ENCODE results near the gene STT3A. TPM values are rescaled to one million over a fixed set of nuclear protein-coding genes. Genes with fewer than 3 reads are reported as not detected.
A peak's percentile ranks its signal among the peaks of the same experiment; 100 is the strongest.

STT3A gene
- total RNA-seq, 3 donors from 2014 or later (not counting 1 experiment from before 2014, with no cell fraction given), result 56.7 to 63.5 (median 62.6) TPM

GRCh38 chr11:125561924-125562323 lies 30.7 kb upstream of the STT3A start:
- no peaks in the 10 kb centered on the region for H3K27me3 Mint-ChIP-seq (ENCODE audit: low read depth in 2 of 2)
- no peaks in the 10 kb centered on the region for H3K9me3 Mint-ChIP-seq
- Histone ChIP-seq H3K9me3 (ENCODE audit: control insufficient read depth, insufficient read depth, low read length) (no peaks in the 10 kb centered on the region), H3K27ac (ENCODE audit: low read length) (no peak overlapping the region), H3K4me1 (ENCODE audit: control insufficient read depth, insufficient read depth, low read length) (no peaks in the 10 kb centered on the region), H3K27me3 (ENCODE audit: control insufficient read depth, insufficient read depth, low read length) (no peaks in the 10 kb centered on the region), H3K4me3 (ENCODE audit: low read length) (no peak overlapping the region), H3K36me3 (ENCODE audit: control insufficient read depth, insufficient read depth, low read length) (no peaks in the 10 kb centered on the region)
- H3K4me3 Mint-ChIP-seq, result no peak overlapping the region
- WGBS (ENCODE audit: insufficient coverage), result 100% methylated on average over 1 of the region's 1 CpG
- no peak for ATAC-seq
- intact Hi-C loops (cut with micrococcal nuclease), result no loop called here
- DNase-seq, result no peak
- H3K4me1 Mint-ChIP-seq, result no peaks in the 10 kb centered on the region
- no peaks in the 10 kb centered on the region for H3K36me3 Mint-ChIP-seq
- no peak for TF ChIP-seq CTCF (IDR thresholded peaks at IDR 0.05)
- no peak overlapping the region for H3K27ac Mint-ChIP-seq

GRCh38 chr11:125562430-125562829 lies 30.2 kb upstream of the STT3A start:
- H3K27me3 Mint-ChIP-seq (ENCODE audit: low read depth in 2 of 2), result no peaks in the 10 kb centered on the region
- Histone ChIP-seq H3K9me3 (ENCODE audit: control insufficient read depth, insufficient read depth, low read length) (no peaks in the 10 kb centered on the region), H3K27me3 (ENCODE audit: control insufficient read depth, insufficient read depth, low read length) (no peaks in the 10 kb centered on the region), H3K4me3 (ENCODE audit: low read length) (no peak overlapping the region), H3K27ac (ENCODE audit: low read length) (no peak overlapping the region), H3K4me1 (ENCODE audit: control insufficient read depth, insufficient read depth, low read length) (no peaks in the 10 kb centered on the region), H3K36me3 (ENCODE audit: control insufficient read depth, insufficient read depth, low read length) (no peaks in the 10 kb centered on the region)
- H3K36me3 Mint-ChIP-seq, result no peaks in the 10 kb centered on the region
- no peaks in the 10 kb centered on the region for H3K4me1 Mint-ChIP-seq
- ATAC-seq (no peak), DNase-seq (no peak)
- H3K9me3 Mint-ChIP-seq, result no peaks in the 10 kb centered on the region
- no peak overlapping the region for H3K27ac Mint-ChIP-seq
- WGBS (ENCODE audit: insufficient coverage), result 61% methylated on average over 4 of the region's 4 CpGs
- intact Hi-C loops (cut with micrococcal nuclease), result no loop called here
- TF ChIP-seq CTCF (IDR thresholded peaks at IDR 0.05), result no peak
- H3K4me3 Mint-ChIP-seq, result no peak overlapping the region

- no peaks in the 10 kb centered on the region for H3K36me3 ChIP-seq (ENCODE audit: control insufficient read depth, insufficient read depth, low read length)
- no peak for DNase-seq
- H3K4me3 Mint-ChIP-seq, result no peak overlapping the region
- H3K4me3 ChIP-seq (ENCODE audit: low read length), result no peak overlapping the region
- peaks cover 6% of the 10 kb centered on the region for H3K4me1 ChIP-seq (ENCODE audit: control insufficient read depth, insufficient read depth, low read length)
- peaks cover 0 to 5% of the 10 kb centered on the region in 2 donors for H3K4me1 Mint-ChIP-seq
- H3K27ac Mint-ChIP-seq, result no peak overlapping the region
- no peaks in the 10 kb centered on the region for H3K27me3 Mint-ChIP-seq (ENCODE audit: low read depth in 2 of 2)
- H3K36me3 Mint-ChIP-seq, result no peaks in the 10 kb centered on the region
- no peak for TF ChIP-seq CTCF (IDR thresholded peaks at IDR 0.05)
- no peak overlapping the region for H3K27ac ChIP-seq (ENCODE audit: low read length)
- H3K27me3 ChIP-seq (ENCODE audit: control insufficient read depth, insufficient read depth, low read length), result no peaks in the 10 kb centered on the region
- no peaks in the 10 kb centered on the region for H3K9me3 ChIP-seq (ENCODE audit: control insufficient read depth, insufficient read depth, low read length)
- WGBS (ENCODE audit: insufficient coverage), result 96% methylated on average over 2 of the region's 3 CpGs
- no peak for ATAC-seq
- no peaks in the 10 kb centered on the region for H3K9me3 Mint-ChIP-seq
- intact Hi-C loops (cut with micrococcal nuclease), result no loop called here
Observed at GRCh38 chr11:125564357-125564756, 28.3 kb upstream of the STT3A start.

- ATAC-seq, result no peak
- 99% methylated on average over 4 of the region's 4 CpGs for WGBS (ENCODE audit: insufficient coverage)
- H3K36me3 Mint-ChIP-seq, result no peaks in the 10 kb centered on the region
- Histone ChIP-seq H3K27me3 (ENCODE audit: control insufficient read depth, insufficient read depth, low read length) (no peaks in the 10 kb centered on the region), H3K4me3 (ENCODE audit: low read length) (no peak overlapping the region), H3K9me3 (ENCODE audit: control insufficient read depth, insufficient read depth, low read length) (no peaks in the 10 kb centered on the region), H3K4me1 (ENCODE audit: control insufficient read depth, insufficient read depth, low read length) (peaks cover 19% of the 10 kb centered on the region), H3K27ac (ENCODE audit: low read length) (no peak overlapping the region), H3K36me3 (ENCODE audit: control insufficient read depth, insufficient read depth, low read length) (no peaks in the 10 kb centered on the region)
- no peak for DNase-seq
- H3K27me3 Mint-ChIP-seq (ENCODE audit: low read depth in 2 of 2), result no peaks in the 10 kb centered on the region
- intact Hi-C loops (cut with micrococcal nuclease), result loop anchor here (5.0 kb wide), 2 partner anchors 54 to 69 kb away; partner anchors contain the start of gene FEZ1
- H3K9me3 Mint-ChIP-seq, result no peaks in the 10 kb centered on the region
- TF ChIP-seq CTCF (IDR thresholded peaks at IDR 0.05), result no peak
- peak overlapping the region; percentile 2 for H3K4me3 Mint-ChIP-seq
- H3K4me1 Mint-ChIP-seq, result peaks cover 14 to 21% of the 10 kb centered on the region in 2 donors
- H3K27ac Mint-ChIP-seq, result no peak overlapping the region
Observed at GRCh38 chr11:125566235-125566634, 26.4 kb upstream of the STT3A start.

Data from natural killer cell (primary cell).